HepG2 (cell line): Measurements from ENCODE around the gene CNTN5. TPM values are rescaled to one million over a fixed set of nuclear protein-coding genes. Genes with fewer than 3 reads are reported as not detected.

Experiments used
- ATAC-seq: fragments of 200-7000 bp; cut with Tn5 transposase; 3 replicates; pipeline ENCODE4 v1.9.1; 2020; ENCODE audit warnings: mild to moderate bottlenecking, moderate library complexity
- BruUV-seq: library from RNA; stranded (reverse); fragments of 400-500 nt; replicated peaks from 2 replicates; lab custom pipeline; 2021; lab: Mats Ljungman, UMichigan
- CTCF ChIA-PET: fragments of 300-600 bp; formaldehyde crosslinking; extraction: SDS; loops from one replicate; lab custom pipeline; 2021; ENCODE audit warnings: low total read pairs, inconsistent platforms, low intra/inter-chr PET ratio; lab: Yijun Ruan, JAX
- POLR2A ChIA-PET: fragments of 350-600 bp; sonication (Branson Sonifier 250); formaldehyde crosslinking; loops from one replicate; lab custom pipeline; 2020; ENCODE audit warnings: antibody characterized with exemption, inconsistent platforms; lab: Yijun Ruan, JAX
- DNase-seq: peaks from one replicate; pipeline ENCODE4 v3.0.0-alpha.2; 2015; ENCODE audit warnings: low spot score
- FAIRE-seq: peaks from 3 replicates; lab custom pipeline; 2011; peaks lifted over from hg19 to GRCh38; lab: Jason Lieb, UNC
- H2AFZ ChIP-seq: one replicate; pipeline ENCODE4 v1.6.1; 2011; ENCODE audit warnings: low read length, inconsistent platforms
- H3K27ac ChIP-seq: fragments of 300-600 bp; 3 replicates; pipeline ENCODE4 v1.8.0; 2011; ENCODE audit warnings: mixed run types, mild to moderate bottlenecking, mixed read lengths, low read length, inconsistent platforms; ENCODE audit not compliant: insufficient read depth; ENCODE audit errors: extremely low read length
- H3K27me3 ChIP-seq, 2 experiments: fragments of 200-600 bp in 1 of 2; 2 replicates in 1 of 2; 3 replicates in 1 of 2; pipeline versions ENCODE4 v1.6.0 to v1.8.0; 2011; ENCODE audit warnings: low read length in 2 of 2, mild to moderate bottlenecking in 2 of 2, moderate library complexity in 2 of 2, inconsistent platforms in 1 of 2; ENCODE audit not compliant: insufficient read depth in 2 of 2, control insufficient read depth in 1 of 2
- H3K36me3 ChIP-seq, 2 experiments: fragments of 200-600 bp in 1 of 2; replicated peaks in 1 of 2; 2 replicates in 1 of 2; 3 replicates in 1 of 2; pipeline versions ENCODE4 v1.5.1 to v1.8.0; 2011; ENCODE audit warnings: low read length in 2 of 2, inconsistent platforms in 1 of 2; ENCODE audit not compliant: insufficient read depth in 2 of 2, control insufficient read depth in 1 of 2
- H3K4me1 ChIP-seq: 2 replicates; pipeline ENCODE4 v1.5.1; 2012; ENCODE audit warnings: low read length, inconsistent platforms; ENCODE audit not compliant: insufficient read depth
- H3K4me2 ChIP-seq: 2 replicates; pipeline ENCODE4 v1.6.0; 2011; ENCODE audit warnings: low read depth, low read length, inconsistent platforms
- H3K4me3 ChIP-seq, 3 experiments: fragments of 200-600 bp in 1 of 3; sonication (generic), shearing (Covaris generic) in 1 of 3; replicated peaks in 1 of 3; 2 replicates each; pipeline ENCODE4 v1.5.1; 2011 to 2016; ENCODE audit warnings: low read length in 3 of 3, inconsistent platforms in 2 of 3, low read depth in 2 of 3, mild to moderate bottlenecking in 2 of 3, control low read depth in 1 of 3, mixed read lengths in 1 of 3; ENCODE audit not compliant: insufficient read depth in 1 of 3
- H3K79me2 ChIP-seq: one replicate; pipeline ENCODE4 v1.6.1; 2011; ENCODE audit warnings: low read length, inconsistent platforms; ENCODE audit not compliant: insufficient read depth
- H3K9ac ChIP-seq: 2 replicates; pipeline ENCODE4 v1.6.0; 2011; ENCODE audit warnings: mild to moderate bottlenecking, low read depth, low read length, inconsistent platforms; ENCODE audit not compliant: insufficient read depth
- H3K9me3 ChIP-seq: 2 replicates; pipeline ENCODE4 v1.5.1; 2012; ENCODE audit warnings: mild to moderate bottlenecking, low read length
- H4K20me1 ChIP-seq: 2 replicates; pipeline ENCODE4 v1.6.0; 2011; ENCODE audit warnings: inconsistent platforms, mild to moderate bottlenecking, low read length, moderate library complexity; ENCODE audit not compliant: insufficient read depth
- KAT8 ChIP-seq: IDR thresholded peaks from 2 replicates; pipeline ENCODE4 v1.6.1; 2016; ENCODE audit warnings: missing genetic modification reagents, missing compliant biosample characterization
- KLF13 ChIP-seq: sonication (generic); formaldehyde crosslinking; IDR thresholded peaks from 2 replicates; pipeline ENCODE4 v1.4.0; 2020; ENCODE audit warnings: mild to moderate bottlenecking, missing genetic modification reagents
- TBL1XR1 ChIP-seq: fragments of 150-350 bp; IDR thresholded peaks from 2 replicates; pipeline ENCODE4 v1.6.1; 2014; ENCODE audit warnings: borderline replicate concordance, low read length; ENCODE audit not compliant: partially characterized antibody
- WGBS: methylation state at CpG from one replicate; pipeline ENCODE4 v1.1.6; 2017; ENCODE audit warnings: low lambda C conversion rate; 5-methylcytosine and 5-hydroxymethylcytosine counted together
- in situ Hi-C: cut with HindIII; loops from 2 replicates; pipeline ENCODE4 v1.10.0; 2017; ENCODE audit warnings: low pct_unique_long_range_greater_than_20kb; ENCODE audit not compliant: extremely low pct_ligation_motif_present
- intact Hi-C: fragments of 100-400 bp; cut with micrococcal nuclease; formaldehyde crosslinking; loops from one replicate; pipeline ENCODE4 v1.10.0; 2022; ENCODE audit not compliant: unreplicated experiment
- polyA plus RNA-seq, 8 experiments: library from polyadenylated mRNA; depleted of rRNA in 3 of 8; stranded (reverse) in 7 of 8; unstranded in 1 of 8; fragments of >200 nt; fragmentation: Illumina TruSeq in 4 of 8; extraction: Trizol in 4 of 8; gene quantifications; 2 replicates each; pipeline versions ENCODE4 v1.2.1 to v1.2.3, GENCODE V29; 2011 to 2016; ENCODE audit warnings: low read depth in 4 of 8, missing spikeins in 1 of 8, mixed read lengths in 1 of 8; ENCODE audit not compliant: insufficient read depth in 1 of 8
- total RNA-seq, 5 experiments: library from RNA; depleted of rRNA; stranded (reverse); fragments of >200 nt; fragmentation: Illumina TruSeq; extraction: Trizol; gene quantifications; 2 replicates each; pipeline ENCODE4 v1.2.3, GENCODE V29; 2016; ENCODE audit warnings: low read depth in 1 of 5

Gene CNTN5
- total and polyA plus RNA-seq, 2 of the 13 experiments (the other 11 are each of a cell fraction or from before 2014, with no cell fraction given), result not detected

- no peak overlapping the region for H2AFZ ChIP-seq
- H3K4me1 ChIP-seq, result no peaks in the 10 kb centered on the region
- no peak for FAIRE-seq
- DNase-seq, result no peak
- no TSS peak for BruUV-seq
- 1% methylated on average over 7 of the region's 7 CpGs for WGBS
- POLR2A ChIA-PET, result no interaction called here
- H4K20me1 ChIP-seq, result no peaks in the 10 kb centered on the region
- no peaks in the 10 kb centered on the region for H3K9me3 ChIP-seq
- H3K27me3 ChIP-seq, result no peaks in the 10 kb centered on the region
- CTCF ChIA-PET, result no interaction called here
- no peak overlapping the region for H3K4me3 ChIP-seq
- TF ChIP-seq KLF13 (CRISPR knock-in tag) (no peak), KAT8 (CRISPR knock-in tag) (no peak)
- TF ChIP-seq, all 625 proteins: peak for 0
- H3K4me2 ChIP-seq, result no peak overlapping the region
- no peak for ATAC-seq
- H3K9ac ChIP-seq, result no peak overlapping the region
- no peaks in the 10 kb centered on the region for H3K36me3 ChIP-seq
- in situ Hi-C loops (no loop called here), intact Hi-C loops (no loop called here)
- no peaks in the 10 kb centered on the region for H3K79me2 ChIP-seq
- no peak overlapping the region for H3K27ac ChIP-seq
Measured at GRCh38 chr11:99841885-99842284, 821.1 kb downstream of the CNTN5 start.

GRCh38 chr11:99865951-99866350 lies 845.2 kb downstream of the CNTN5 start:
- ChIA-PET POLR2A (no interaction called here), CTCF (no interaction called here)
- Histone ChIP-seq H3K79me2 (no peaks in the 10 kb centered on the region), H3K9me3 (no peaks in the 10 kb centered on the region), H3K4me1 (no peaks in the 10 kb centered on the region), H3K4me2 (no peak overlapping the region), H3K4me3 (no peak overlapping the region), H3K27ac (no peak overlapping the region), H4K20me1 (no peaks in the 10 kb centered on the region), H3K9ac (no peak overlapping the region), H3K27me3 (no peaks in the 10 kb centered on the region), H2AFZ (no peak overlapping the region), H3K36me3 (no peaks in the 10 kb centered on the region)
- TF ChIP-seq TBL1XR1, result no peak
- intact Hi-C loops, result no loop called here
- ATAC-seq (no peak), DNase-seq (no peak), FAIRE-seq (no peak)
- 0% methylated on average over 2 of the region's 2 CpGs for WGBS
- in situ Hi-C loops, result no loop called here
- no TSS peak for BruUV-seq
